Measurements from ENCODE around the gene PDE4B.

Gene PDE4B

DNA sequence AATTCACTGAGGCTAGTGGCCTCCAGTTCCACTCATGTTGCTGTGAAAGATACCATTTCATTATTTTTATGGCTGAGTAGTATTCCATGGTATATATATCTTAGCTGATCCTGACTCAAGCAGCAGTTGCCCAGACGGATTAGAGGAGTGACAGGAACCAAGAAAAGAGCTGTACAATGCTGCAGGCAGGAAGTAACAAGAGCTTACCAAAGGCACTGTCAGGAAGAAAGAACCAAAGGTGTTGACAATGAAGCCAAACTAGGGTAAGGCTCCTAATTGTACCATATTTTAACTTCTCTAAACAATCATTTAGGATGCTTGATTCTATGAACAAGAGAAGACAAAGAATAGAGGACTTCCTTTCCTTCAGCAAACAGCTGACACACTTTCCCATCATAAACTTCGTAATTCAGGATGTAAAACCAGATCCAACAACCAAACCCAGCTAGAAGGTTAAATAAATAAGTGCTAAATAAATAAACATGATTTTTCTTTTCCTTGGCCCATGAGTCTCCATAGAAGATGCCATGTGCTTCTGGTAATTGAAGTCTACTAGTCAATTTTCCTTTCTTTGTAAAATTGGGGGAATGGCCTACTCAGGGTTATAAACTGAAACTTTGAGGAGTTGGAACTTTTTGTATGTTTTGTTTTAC, 493.0 kb downstream of the PDE4B start:
- DNase-seq (ENCODE audit: low read depth) = no peak

- DNase-seq (ENCODE audit: low read depth) = no peak
Measured at GRCh38 chr1:66286307-66286706, 493.6 kb downstream of the PDE4B start.

DNA sequence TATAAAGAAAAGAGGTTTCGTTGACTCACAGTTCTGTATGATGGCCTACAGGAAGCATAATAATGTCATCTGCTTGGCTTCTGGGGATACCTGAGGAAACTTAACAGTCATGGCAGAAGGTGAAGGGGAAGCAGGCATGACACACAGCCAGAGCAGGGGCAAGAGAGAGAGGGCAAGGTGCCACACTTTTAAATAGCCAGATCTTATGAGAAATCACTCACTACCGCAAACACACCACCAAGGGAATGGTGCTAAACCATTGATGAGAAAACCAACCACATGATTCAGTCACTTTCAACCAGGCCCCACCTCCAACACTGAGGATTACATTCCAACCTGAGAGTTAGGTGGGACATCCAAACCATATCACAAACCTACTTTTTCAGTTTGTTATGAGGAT, 495.4 kb downstream of the PDE4B start:
- no peak for DNase-seq (ENCODE audit: low read depth)

DNA sequence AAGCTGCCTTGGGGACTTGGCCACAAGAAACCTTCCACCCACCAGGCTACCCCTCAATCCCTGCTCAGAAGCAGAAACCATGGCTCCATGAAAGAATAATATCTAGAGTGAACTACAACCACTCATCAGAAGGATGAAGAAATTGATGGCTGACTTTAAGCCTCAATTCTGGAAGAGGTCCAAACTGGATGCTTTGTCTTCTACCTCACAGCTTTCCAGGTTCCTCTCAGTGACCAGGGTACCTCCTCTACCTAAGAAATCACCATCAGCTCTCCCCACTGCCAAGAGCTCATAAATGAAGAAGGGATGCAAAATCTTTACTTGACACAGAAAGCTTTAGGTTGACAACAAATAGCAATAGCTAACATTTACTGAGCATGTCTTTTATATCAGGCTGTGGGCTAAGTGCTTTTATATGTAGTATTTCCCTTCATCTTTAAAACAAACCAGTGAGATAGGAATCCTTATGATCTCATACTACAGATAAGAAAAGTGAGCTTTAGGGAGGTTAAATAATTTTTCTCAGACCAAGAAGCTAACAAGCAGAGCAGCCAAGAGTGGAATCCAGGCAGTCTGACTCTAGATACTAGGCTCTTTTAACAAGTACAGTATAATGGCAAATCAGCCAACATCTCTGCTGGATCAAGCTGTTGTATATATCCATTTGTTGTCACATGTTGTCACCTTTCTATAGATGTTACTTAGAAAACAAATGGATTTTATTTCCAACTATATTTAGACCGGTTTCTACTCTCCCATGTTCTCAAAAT, 498.3 kb downstream of the PDE4B start:
- no peak for DNase-seq (ENCODE audit: low read depth)

GRCh38 chr1:66291531-66291864, 498.8 kb downstream of the PDE4B start:
- DNase-seq (ENCODE audit: low read depth) = no peak

GRCh38 chr1:66292305-66292704, 499.6 kb downstream of the PDE4B start:
- no peak for DNase-seq (ENCODE audit: low read depth)

GRCh38 chr1:66292944-66293343, 500.2 kb downstream of the PDE4B start:
- DNase-seq (ENCODE audit: low read depth) = no peak

GRCh38 chr1:66294707-66295370, 502.1 kb downstream of the PDE4B start:
- peak; percentile 22 for DNase-seq (ENCODE audit: low read depth)

GRCh38 chr1:66295803-66296202, 503.1 kb downstream of the PDE4B start:
- DNase-seq (ENCODE audit: low read depth) = no peak

DNA sequence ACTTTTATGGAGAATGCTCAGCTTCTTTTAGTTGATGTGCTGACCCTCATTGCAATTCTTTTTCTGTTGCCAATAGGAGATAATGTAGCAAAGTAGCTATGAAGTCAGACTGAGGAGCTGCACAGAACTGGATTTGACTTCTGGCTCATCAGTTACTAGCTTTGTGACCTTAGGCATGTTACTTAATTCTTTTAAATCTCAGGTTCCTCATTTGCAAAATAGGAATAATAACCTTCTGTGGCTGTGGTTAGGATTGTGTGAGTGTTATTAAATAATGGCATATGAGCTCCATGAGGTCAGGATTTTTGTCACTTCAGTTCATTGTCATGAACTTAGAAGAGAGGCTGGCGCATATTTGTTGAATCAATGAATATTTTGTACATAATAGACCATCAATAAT, 503.7 kb downstream of the PDE4B start:
- DNase-seq (ENCODE audit: low read depth) = no peak

GRCh38 chr1:66296951-66297350, 504.3 kb downstream of the PDE4B start:
- no peak for DNase-seq (ENCODE audit: low read depth)

- no peak for DNase-seq (ENCODE audit: low read depth)
Measured at GRCh38 chr1:66298464-66298863, 505.8 kb downstream of the PDE4B start.

DNA sequence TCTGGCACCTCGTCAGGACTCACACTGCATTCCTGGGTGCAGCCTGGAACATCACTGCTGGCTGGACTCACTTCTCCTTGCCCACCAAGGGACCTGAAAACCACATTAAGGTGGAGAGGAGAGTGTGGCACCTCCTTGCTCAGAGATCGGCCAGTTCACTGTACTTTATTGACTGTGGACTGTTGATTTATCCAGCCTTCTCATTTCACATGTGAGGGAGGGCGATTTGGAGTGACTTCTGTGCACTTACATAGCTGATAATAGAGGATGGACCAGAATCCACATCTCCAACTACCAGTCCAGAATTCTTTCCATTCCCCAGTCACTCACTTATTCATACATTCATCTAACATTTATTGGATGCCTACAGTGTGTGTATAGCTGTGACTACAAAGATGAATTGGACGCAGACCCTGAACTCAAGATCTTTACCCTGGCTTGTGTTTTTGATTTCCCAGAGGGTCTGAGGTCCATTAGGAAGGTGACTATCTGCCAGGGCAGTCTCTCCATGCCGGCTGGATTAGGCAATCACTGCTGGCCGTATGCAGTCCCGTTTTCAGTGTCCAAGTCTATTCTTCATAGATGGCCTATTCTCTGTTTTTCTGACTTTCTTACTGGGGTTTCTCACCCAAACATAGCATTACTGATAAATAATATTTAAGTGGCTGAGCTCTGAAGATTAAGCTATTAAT, 507.7 kb downstream of the PDE4B start:
- no peak for DNase-seq (ENCODE audit: low read depth)

- no peak for DNase-seq (ENCODE audit: low read depth)
Measured at GRCh38 chr1:66300972-66301451, 508.3 kb downstream of the PDE4B start.

GRCh38 chr1:66302184-66302742, 509.6 kb downstream of the PDE4B start:
- no peak for DNase-seq (ENCODE audit: low read depth)

DNA sequence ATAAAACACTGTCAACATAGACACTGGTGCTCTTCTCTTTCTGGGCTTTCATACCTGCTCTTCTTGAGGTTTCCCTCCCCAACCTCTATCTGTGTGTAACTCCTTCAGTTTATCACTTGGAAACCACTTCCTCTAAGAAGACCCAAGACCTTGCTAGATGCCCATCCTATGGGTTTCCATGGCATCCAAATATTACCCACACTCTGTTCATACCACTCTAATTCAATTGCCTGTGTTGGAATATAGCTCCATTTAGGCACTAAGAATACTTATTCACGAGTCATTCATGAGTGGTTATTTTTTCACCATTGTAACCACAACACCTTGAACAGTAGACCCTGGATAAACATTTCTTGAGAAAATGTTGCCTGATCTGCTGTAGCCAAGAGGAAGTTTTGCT, 510.1 kb downstream of the PDE4B start:
- no peak for DNase-seq (ENCODE audit: low read depth)

DNA sequence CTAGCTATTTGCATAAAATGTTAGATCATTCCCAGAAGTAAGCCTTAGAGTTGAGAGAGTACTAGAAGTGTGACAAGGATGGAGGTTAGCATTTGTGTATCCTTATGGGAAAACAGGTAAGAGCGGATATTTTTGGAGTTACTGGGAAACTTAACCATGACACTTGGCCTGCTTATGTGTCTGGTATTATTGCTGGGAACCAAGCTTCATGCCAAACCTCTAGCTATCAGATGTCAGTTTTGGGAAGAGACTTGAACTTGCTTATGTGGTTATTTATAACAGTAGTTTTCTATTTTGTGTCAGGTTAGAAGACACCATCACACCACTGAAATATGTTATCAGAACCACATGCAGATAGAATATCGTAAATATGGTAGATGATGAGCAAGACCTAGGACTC, 511.0 kb downstream of the PDE4B start:
- no peak for DNase-seq (ENCODE audit: low read depth)

DNA sequence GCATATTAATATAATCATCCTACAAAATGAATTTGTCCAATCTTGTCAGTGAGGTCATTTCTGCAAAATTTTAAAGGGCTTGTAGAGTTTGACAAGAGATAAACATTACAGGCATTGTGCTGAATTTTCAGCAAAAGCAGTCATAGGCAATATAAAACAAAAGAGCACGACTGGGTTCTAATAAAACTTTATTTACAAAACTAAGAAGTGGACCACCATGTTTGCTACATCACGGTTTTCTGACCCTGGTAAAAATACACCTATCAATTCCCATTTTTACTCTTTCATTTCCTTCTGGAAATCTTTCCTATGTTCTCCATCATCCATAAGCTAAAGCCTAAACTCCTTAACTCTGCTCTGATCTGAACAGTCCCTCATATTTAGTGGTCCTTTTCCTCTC, 511.4 kb downstream of the PDE4B start:
- DNase-seq (ENCODE audit: low read depth) = no peak

DNA sequence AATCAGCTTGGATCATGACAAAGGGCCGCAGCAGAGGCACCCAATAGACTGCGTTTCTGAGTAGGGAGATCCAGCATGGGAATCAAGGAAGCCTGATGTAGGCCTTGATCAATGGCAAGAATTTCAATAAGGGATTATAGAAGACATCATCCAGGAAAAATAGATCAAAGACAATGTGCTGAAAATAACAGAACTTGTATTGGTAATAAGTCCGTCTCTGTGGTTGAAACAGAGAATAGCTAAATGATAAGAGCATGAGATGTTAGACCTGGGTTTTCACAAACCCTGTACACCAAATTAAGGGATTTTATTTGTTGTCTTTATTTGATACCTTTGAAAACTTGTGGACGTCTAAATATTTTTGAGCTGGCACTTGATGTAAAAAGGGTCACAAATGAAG, 513.2 kb downstream of the PDE4B start:
- no peak for DNase-seq (ENCODE audit: low read depth)

DNA sequence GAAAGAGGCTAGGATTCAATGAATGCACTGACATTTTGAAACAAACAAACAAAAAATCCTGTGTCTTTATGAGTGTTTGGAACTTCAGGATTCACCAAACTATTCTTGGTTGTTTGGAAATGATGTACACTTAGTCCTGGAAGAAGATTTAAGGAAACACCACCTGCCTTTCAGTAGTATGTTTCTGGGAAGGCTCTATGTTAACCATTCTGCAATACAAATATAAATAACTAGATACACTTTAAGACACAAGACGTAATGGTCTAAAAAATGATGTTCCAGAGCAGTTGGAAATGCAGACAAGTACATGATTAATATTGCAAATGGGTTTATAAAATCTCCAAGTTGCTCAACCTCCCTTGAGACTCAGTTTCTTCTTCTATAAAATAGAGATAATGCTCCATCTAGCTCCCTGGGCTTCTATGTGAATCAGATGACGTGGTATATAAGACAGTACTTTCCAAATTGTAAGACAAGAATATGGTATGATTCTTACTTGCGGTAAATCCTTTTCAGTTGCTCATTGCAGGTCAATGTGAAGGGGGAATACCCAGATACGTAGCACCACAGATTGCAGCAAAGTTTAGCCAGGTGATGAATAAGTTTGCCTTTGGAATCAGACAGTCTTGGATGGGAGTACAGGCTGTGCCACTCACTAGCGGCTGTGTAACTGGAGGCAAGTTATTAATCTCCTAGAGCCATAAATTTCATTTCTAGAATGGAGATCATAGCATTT, 516.5 kb downstream of the PDE4B start:
- no peak for DNase-seq (ENCODE audit: low read depth)

DNA sequence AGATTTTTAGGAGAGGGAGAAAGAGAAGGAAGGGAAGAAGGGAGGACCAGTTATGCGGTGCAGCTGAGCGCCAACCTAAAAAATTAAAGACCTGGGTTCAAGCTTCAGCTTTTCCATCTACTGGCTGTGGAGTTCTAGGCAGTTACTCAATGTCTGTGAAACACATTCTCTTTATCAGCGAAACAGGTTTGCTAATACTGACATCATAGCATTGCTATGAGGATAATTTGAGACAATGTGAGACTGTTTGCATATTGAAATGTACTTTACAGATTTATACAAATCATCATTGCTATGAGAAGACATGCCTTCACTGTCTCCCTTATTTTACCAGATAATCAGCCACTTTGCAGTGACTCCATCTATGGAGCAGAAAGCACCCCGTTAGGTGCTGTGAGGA, 518.4 kb downstream of the PDE4B start:
- no peak for DNase-seq (ENCODE audit: low read depth)

DNA sequence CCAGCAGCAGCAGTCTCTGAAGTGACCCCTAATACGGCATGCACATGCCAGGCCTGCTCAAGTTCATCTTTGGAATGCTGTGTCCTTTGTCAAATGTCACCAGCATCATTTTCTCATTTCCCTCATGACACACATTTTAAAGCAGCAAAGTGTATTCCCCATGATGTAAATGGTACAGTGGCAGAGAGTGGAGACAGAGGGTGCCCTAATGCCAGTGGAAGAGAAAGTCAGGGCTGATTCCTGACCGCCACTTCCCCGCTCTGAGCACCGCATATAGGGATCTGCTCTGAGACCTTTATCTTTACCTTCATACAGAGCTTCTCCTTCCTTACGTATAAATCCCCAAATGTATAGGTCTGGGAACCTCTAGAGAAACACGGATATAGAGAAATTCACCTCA, 518.9 kb downstream of the PDE4B start:
- DNase-seq (ENCODE audit: low read depth) = no peak

Data from stimulated activated CD4-positive, alpha-beta T cell treated with anti-CD3 and anti-CD28 coated beads, Interleukin-2, amount 100 ng/mL, for 4 hours (primary cell).